Subcutaneous adipose tissue (tissue), 4 donors: ENCODE data around the gene LGR5. TPM values are rescaled to one million over a fixed set of nuclear protein-coding genes. Genes with fewer than 3 reads are reported as not detected.

Experiments used
- total RNA-seq, 4 donors: library from RNA; depleted of rRNA; stranded (reverse); fragments of >200 nt; gene quantifications; one replicate each; pipeline ENCODE4 v1.1.0, GENCODE V29; 2016
- TF ChIP-seq, protein P1 (sequence below): fragments of 450-650 bp; IDR thresholded peaks from one replicate; pipeline ENCODE4 v1.5.1; 2016; ENCODE audit warnings: low read depth, mild to moderate bottlenecking, control low read depth, antibody characterized with exemption, moderate library complexity

The LGR5 gene
- total RNA-seq, 4 donors from 2014 or later, result 0.17 to 0.88 (median 0.35) TPM

DNA sequence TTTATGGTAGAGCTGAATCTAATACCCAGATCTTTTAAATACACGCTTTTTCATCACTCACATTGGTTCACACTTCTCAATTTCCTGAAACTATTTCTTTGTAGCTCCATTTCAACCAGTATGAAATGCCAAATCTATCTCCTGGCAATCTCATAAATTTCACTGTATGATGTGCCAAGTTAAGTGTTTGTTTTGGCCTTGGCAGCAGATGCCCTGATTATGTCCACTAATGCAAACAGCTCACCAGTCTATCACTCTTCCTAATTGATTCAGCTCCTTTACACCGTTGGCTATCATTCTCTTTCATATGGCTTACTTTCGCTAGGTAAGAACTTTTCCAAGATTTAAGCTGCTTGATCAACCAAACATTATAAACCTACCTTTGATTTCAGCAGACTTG is 165.4 kb downstream of the LGR5 start:
- TF ChIP-seq, protein P1, sequence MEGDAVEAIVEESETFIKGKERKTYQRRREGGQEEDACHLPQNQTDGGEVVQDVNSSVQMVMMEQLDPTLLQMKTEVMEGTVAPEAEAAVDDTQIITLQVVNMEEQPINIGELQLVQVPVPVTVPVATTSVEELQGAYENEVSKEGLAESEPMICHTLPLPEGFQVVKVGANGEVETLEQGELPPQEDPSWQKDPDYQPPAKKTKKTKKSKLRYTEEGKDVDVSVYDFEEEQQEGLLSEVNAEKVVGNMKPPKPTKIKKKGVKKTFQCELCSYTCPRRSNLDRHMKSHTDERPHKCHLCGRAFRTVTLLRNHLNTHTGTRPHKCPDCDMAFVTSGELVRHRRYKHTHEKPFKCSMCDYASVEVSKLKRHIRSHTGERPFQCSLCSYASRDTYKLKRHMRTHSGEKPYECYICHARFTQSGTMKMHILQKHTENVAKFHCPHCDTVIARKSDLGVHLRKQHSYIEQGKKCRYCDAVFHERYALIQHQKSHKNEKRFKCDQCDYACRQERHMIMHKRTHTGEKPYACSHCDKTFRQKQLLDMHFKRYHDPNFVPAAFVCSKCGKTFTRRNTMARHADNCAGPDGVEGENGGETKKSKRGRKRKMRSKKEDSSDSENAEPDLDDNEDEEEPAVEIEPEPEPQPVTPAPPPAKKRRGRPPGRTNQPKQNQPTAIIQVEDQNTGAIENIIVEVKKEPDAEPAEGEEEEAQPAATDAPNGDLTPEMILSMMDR, result no peak

DNA sequence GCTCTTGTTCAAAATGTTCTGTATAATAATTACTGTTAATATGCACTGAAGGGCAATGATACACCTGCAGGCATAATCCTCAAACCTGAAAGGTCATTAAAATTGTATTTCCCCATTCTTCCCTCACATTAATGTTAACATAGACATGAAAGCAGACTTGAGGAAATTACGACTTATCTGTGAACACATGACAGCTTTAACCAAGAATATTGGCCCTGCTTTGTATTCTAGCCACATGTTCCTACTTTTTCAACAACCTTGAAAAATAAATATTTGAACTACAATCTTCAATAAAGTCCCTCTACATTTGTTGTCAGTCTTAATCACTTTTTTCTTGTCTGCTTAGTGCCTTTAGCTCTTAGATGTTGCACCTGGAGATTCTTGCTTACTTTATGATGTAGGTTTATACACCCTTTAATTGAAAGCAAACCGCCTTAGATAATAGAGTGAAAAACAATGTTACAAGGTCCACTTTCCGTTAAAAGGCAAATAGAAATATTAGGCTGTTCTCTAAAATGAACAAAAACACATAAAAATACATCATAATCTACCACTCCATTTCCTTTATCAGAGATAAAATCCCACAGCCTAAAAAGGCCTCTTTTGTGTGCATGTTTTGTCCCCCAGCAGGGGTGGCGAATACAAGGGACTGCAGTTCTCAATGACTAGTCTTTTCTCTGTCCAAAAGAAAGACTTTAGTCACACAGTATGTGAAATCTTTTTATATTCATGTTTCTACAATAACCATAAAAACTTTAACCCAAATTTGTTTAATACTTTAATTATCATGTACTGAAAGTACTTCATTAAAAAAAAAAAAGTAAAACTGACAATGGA is 168.1 kb downstream of the LGR5 start:
- TF ChIP-seq, protein P1, result no peak

DNA sequence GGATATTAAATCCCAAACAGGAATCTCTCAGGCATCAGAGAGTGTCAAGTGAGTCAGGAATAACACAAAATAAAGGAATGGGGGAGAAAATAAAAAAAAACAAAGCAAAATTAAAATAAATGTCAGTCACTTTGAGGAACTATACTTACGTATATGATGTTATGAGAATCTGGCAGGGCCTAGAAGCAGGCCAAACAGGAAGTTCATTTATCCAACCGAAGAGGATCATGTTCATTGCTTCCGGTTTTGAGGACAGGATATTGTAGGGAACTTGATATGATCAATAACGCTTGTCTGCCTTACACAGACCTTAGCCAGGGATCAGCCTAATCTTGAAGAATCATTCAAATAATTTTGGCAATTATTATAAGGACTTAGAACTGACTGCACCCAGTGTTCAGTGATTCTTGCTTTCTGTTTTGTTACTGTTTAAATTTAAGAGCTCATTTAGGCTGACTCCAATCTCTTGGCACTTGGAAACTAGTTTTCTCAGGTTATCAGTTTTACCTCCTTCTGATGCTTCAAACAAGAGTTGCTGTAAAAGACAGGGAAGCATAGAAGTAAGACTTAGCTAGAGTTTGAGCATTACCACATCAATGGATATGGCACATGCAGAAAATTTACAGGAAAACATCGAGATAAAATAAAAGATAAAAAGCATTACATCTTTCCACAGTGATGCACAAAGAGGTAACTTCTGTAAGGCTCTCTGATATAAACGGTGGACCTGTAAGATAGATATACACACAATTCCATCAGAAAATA is 170.6 kb downstream of the LGR5 start:
- TF ChIP-seq, protein P1, result no peak

DNA sequence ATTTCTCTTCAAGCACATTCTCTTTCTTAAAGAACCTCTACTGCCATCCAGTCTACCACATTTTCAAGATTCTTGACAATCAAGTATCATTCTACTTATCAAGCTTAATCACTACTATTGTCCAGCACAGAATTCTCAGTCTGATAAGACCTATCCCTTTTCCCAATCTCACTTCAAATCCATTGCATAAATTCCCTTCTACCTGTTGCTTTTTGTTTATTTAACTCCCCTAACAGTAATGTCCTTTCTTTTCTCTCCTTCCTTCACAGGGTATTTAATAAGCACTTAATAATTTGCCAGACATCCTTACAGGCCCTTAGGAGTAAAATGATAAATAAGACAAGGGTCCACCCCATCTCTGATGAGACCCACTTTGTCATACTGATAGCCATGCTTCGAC is 182.3 kb downstream of the LGR5 start:
- TF ChIP-seq, protein P1, result no peak

DNA sequence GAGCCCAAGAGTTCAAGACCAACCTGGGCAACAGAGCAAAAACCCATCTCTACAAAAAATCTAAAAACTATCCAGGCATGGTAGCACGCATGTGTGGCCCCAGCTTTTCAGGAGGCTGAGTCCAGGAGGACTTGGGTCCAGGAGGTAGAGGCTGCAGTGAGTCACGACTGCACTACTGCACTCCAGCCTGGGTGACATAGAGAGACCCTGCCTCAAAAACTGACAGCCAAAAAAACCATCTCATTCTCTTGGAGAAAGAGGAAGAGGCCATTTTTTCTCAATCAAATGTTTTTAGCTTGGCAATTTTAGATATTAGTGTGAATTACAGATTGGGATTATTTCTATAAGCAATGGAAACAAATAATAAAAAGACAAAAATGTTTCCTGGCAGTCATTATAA is 185.9 kb downstream of the LGR5 start:
- TF ChIP-seq, protein P1, result no peak

DNA sequence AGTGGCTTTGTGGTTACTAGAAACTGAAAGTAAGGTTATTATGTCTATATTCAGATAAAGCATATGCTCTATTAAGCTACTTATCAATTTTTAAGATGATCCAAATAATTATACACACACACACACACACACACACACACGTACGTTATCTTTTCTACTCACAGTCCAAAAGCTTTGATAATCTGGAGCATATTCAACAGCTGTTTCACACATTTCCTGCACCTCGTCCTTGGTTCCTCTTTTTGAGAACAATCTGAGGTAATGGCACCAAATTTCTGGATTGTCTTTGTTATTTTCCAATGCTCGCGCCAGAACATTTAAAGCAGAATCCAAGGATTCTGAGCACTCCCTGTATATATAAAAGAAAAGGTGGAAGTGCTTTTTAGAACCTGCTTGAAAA is 186.5 kb downstream of the LGR5 start:
- TF ChIP-seq, protein P1, result no peak

DNA sequence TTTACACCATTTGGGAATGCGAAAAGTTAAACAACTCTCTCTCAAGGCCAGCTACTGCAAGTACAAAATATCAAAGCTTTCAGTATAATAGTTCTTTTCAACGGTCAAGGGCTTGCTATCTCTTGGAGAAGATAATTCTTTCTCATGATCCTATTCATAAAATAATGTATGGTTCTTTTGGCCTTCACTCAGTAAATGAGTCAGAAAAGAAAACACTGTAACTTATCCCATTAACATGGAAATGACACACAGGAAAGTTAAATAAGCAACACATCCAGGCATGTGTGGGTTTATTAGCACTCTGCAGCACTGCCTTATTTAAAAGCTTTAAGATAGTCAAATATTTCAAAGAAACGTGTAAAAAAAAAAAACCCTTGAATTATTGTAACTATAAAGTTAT is 187.2 kb downstream of the LGR5 start:
- TF ChIP-seq, protein P1, result no peak
